Kidney (tissue), 14 donors: ENCODE results near the gene FBLN2. TPM values are rescaled to one million over a fixed set of nuclear protein-coding genes. Genes with fewer than 3 reads are reported as not detected.

ENCODE experiments used
- DNase-seq, 5 donors: peaks; one replicate each; pipeline ENCODE4 v3.0.0-alpha.2; 2013 to 2020
- FAIRE-seq: peaks from 2 replicates; lab custom pipeline; 2012; peaks lifted over from hg19 to GRCh38; lab: Jason Lieb, UNC
- H3K27ac ChIP-seq, 2 donors: one replicate each; pipeline ENCODE4 v1.7.0; 2013; ENCODE audit warnings: low read depth in 2 of 2, low read length in 2 of 2, inconsistent platforms in 1 of 2
- H3K27me3 ChIP-seq: one replicate; pipeline ENCODE4 v1.7.1; 2013; ENCODE audit warnings: low read length, inconsistent platforms; ENCODE audit not compliant: control insufficient read depth, insufficient read depth
- H3K36me3 ChIP-seq, 3 donors: one replicate each; pipeline versions ENCODE4 v1.7.0 to v1.7.1; 2013; ENCODE audit warnings: low read length in 3 of 3, control low read depth in 1 of 3, inconsistent platforms in 1 of 3; ENCODE audit not compliant: insufficient read depth in 3 of 3, control insufficient read depth in 2 of 3
- H3K4me1 ChIP-seq, 3 donors: one replicate each; pipeline versions ENCODE4 v1.7.0 to v1.7.1; 2013; ENCODE audit warnings: low read length in 3 of 3, inconsistent platforms in 1 of 3, low read depth in 1 of 3; ENCODE audit not compliant: control insufficient read depth in 2 of 3, insufficient read depth in 2 of 3
- H3K4me3 ChIP-seq, 3 donors: one replicate each; pipeline versions ENCODE4 v1.7.0 to v1.8.1; 2013; ENCODE audit warnings: low read length in 3 of 3, control low read depth in 1 of 3, inconsistent platforms in 1 of 3
- H3K9ac ChIP-seq, 3 donors: one replicate each; pipeline versions ENCODE4 v1.7.0 to v1.7.1; 2013; ENCODE audit warnings: low read length in 3 of 3, control low read depth in 1 of 3, inconsistent platforms in 1 of 3
- H3K9me3 ChIP-seq, 3 donors: one replicate each; pipeline versions ENCODE4 v1.7.0 to v1.7.1; 2013; ENCODE audit warnings: low read length in 3 of 3, control low read depth in 1 of 3, inconsistent platforms in 1 of 3; ENCODE audit not compliant: control insufficient read depth in 2 of 3, insufficient read depth in 1 of 3
- intact Hi-C: fragments of 100-400 bp; cut with DNase I; formaldehyde crosslinking; loops from one replicate; pipeline ENCODE4 v1.11.1; 2022
- polyA plus RNA-seq: library from polyadenylated mRNA; stranded (reverse); fragments of 350-450 nt; fragmentation: Illumina TruSeq; extraction: RNeasy Lipid Tissue Mini Kit (QIAGEN cat#74804); gene quantifications from one replicate; pipeline ENCODE4 v1.2.3, GENCODE V29; 2014; ENCODE audit warnings: low read depth, low replicate concordance; ENCODE audit not compliant: insufficient read depth
- total RNA-seq: library from RNA; stranded (reverse); fragmentation: NEBNext Ultra II Directional; extraction: Animal tissue kit (Norgen Biotek cat#: 25700); gene quantifications from one replicate; pipeline ENCODE4 v1.2.1, GENCODE V29; 2021
- TF ChIP-seq, protein P1 (sequence below): IDR thresholded peaks from 3 replicates; pipeline ENCODE4 v1.5.1; 2012; ENCODE audit warnings: mild to moderate bottlenecking, moderate library complexity, borderline replicate concordance; ENCODE audit not compliant: insufficient read depth; ENCODE audit errors: extremely low read depth
- donor health status: control.
- donor health status: control.
- donor health status: control.
- donor health status: control.
- donor health status: control.
- donor health status: DM: yes; HTN: yes; CAD: no.
- donor health status: Normal renal cell carcinoma (clear cell type).

The FBLN2 gene
- total and polyA plus RNA-seq, 2 donors from 2014 or later, result 3.2 to 43.4 TPM

DNA sequence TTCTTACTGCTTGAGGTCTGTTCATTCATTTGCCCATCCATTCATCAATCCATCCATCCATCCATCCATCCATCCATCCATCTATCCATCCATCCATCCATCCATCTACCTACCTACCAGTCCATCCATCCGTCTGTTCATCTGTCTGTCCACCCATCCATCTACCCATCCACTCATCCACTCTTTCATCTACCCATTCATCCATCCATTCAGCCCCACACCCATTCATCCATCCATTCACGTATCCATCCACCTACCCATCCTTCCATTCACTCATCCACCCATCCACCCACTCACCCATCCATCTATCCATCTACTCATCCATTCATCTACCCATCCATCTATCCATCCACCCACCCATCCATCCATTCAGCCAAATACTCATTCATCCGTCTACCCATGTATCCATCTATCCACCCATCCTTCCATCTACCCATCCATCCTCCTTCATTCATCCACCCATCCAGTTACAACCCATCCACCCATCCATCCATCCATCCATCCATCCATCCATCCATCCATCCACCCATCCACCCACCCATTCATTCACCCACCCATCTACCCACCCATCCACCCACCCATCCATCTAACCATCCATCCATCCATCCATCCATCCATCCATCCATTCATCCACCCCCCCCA, 68.3 kb downstream of the FBLN2 start:
- DNase-seq, result no peak
- Histone ChIP-seq H3K4me1 (no peaks in the 10 kb centered on the region), H3K27ac (no peak overlapping the region), H3K36me3 (no peaks in the 10 kb centered on the region), H3K9ac (no peak overlapping the region), H3K27me3 (no peaks in the 10 kb centered on the region), H3K4me3 (no peak overlapping the region), H3K9me3 (peaks cover 0 to 4% (median 0%) of the 10 kb centered on the region in 3 donors)
- FAIRE-seq, result no peak
- intact Hi-C loops, result no loop called here
- TF ChIP-seq, protein P1, sequence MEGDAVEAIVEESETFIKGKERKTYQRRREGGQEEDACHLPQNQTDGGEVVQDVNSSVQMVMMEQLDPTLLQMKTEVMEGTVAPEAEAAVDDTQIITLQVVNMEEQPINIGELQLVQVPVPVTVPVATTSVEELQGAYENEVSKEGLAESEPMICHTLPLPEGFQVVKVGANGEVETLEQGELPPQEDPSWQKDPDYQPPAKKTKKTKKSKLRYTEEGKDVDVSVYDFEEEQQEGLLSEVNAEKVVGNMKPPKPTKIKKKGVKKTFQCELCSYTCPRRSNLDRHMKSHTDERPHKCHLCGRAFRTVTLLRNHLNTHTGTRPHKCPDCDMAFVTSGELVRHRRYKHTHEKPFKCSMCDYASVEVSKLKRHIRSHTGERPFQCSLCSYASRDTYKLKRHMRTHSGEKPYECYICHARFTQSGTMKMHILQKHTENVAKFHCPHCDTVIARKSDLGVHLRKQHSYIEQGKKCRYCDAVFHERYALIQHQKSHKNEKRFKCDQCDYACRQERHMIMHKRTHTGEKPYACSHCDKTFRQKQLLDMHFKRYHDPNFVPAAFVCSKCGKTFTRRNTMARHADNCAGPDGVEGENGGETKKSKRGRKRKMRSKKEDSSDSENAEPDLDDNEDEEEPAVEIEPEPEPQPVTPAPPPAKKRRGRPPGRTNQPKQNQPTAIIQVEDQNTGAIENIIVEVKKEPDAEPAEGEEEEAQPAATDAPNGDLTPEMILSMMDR, result no peak

DNA sequence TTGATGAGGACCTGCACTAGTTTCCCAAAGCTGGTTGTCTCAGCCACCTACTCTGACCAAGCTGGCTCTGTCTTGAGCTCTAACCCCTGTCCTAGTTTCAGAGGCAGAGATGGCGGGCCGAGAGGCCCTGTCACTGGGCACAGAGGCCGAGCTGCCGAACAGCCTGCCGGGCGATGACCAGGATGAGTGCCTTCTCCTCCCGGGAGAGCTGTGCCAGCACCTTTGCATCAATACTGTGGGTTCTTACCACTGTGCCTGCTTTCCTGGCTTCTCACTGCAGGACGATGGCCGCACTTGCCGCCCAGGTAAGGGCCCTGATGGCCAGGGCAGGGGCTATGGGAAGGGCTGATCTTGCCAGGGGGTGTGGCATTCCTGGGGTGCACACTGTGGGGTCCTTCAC, 69.1 kb downstream of the FBLN2 start:
- H3K27ac ChIP-seq, result no peak overlapping the region
- no peaks in the 10 kb centered on the region for H3K36me3 ChIP-seq
- H3K4me1 ChIP-seq, result no peaks in the 10 kb centered on the region
- H3K27me3 ChIP-seq, result no peaks in the 10 kb centered on the region
- peak in 1 of 5 donors; percentile 58 for DNase-seq
- H3K9me3 ChIP-seq, result peaks cover 0 to under 1% (median 0%) of the 10 kb centered on the region in 3 donors
- intact Hi-C loops, result no loop called here
- TF ChIP-seq, protein P1, result no peak
- no peak overlapping the region for H3K9ac ChIP-seq
- no peak for FAIRE-seq
- no peak overlapping the region for H3K4me3 ChIP-seq

GRCh38 chr3:13618836-13619235, 69.9 kb downstream of the FBLN2 start:
- DNase-seq, result peak in 1 of 5 donors; percentile 35

More at GRCh38 chr3:13618836-13619235, 69.9 kb downstream of the FBLN2 start:
- FAIRE-seq, result no peak
- H3K36me3 ChIP-seq, result no peaks in the 10 kb centered on the region
- H3K9ac ChIP-seq, result no peak overlapping the region
- H3K4me3 ChIP-seq, result no peak overlapping the region
- no peaks in the 10 kb centered on the region for H3K9me3 ChIP-seq
- no peak overlapping the region for H3K27ac ChIP-seq
- H3K27me3 ChIP-seq, result no peaks in the 10 kb centered on the region
- TF ChIP-seq, protein P1, result no peak
- intact Hi-C loops, result no loop called here
- H3K4me1 ChIP-seq, result no peaks in the 10 kb centered on the region
